T-helper 2 cell (primary cell): ENCODE data around the gene NRARP.
"Not testable (repeated sequence)": the region's sequence is repeated elsewhere in the genome, so short reads cannot be mapped to it uniquely, and the experiment has no call there.

ENCODE experiments used
- DNase-seq, 5 experiments: peaks; one replicate each; pipeline versions ENCODE4 v3.0.0 to v3.0.0-alpha.2; 2012 to 2022

Gene NRARP

GRCh38 chr9:137275588-137276472 lies 26.2 kb downstream of the NRARP start:
- no peak for DNase-seq

GRCh38 chr9:137275203-137275587 lies 26.9 kb downstream of the NRARP start:
- DNase-seq: no peak

- no peak for DNase-seq
Measured at GRCh38 chr9:137273611-137274320, 28.3 kb downstream of the NRARP start.

- no peak for DNase-seq
Measured at GRCh38 chr9:137273095-137273490, 29.0 kb downstream of the NRARP start.

DNA sequence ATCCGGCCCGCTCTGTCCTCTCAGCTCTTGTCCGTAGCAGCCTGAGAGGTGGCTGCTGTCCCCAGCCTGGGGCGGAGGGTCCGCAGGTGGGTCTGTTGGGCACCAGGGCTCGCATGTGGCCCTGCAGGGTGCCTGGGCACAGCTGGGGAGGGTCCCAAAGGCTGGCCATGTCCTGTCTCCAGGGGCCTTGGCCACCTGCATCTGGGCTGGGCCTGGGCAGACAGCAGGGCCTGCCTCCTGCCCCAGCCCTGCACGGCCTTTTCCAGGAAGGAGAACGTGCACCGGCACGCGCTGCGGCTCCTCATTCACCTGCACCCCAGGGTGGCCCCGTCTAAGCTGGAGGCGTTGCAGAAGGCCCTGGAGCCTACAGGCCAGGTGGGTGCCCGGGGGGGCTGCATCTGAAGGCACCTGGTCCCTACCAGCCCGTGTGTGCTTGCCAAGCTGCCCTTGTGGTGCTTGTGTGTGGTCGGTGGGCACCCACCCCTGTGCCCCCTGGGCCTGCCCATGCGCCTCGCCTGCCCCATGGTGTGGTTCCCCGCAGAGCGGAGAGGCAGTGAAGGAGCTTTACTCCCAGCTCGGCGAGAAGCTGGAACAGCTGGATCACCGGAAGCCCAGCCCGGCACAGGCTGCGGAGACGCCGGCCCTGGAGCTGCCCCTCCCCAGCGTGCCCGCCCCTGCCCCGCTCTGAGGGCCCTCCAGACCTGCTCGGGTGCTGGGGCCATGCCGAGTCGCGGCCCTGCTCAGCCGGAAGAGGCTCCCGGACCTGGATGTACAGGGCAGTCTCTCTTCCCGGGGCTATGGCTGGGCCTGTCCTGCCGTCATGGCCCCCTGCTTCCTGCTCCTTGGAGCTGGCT lies 29.6 kb downstream of the NRARP start:
- DNase-seq: no peak

DNA sequence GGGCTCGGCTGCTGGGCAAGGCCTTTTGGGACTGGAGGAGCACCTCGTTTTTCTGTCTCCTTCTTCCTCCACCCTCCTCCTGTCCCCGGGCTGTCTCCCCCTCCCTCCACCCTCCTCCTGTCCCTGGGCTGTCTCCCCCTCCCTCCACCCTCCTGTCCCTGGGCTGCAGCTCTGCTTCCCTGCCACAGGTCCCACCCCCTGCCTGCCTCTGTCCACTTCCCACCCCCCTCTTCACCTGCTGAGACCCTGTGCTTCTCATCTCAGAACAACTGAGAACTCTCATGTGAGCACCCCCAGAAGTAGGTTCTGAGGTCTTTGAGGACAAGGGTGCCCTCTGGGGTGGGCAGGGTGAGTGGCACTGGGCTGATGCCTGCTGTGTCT lies 30.4 kb downstream of the NRARP start:
- no peak for DNase-seq

DNA sequence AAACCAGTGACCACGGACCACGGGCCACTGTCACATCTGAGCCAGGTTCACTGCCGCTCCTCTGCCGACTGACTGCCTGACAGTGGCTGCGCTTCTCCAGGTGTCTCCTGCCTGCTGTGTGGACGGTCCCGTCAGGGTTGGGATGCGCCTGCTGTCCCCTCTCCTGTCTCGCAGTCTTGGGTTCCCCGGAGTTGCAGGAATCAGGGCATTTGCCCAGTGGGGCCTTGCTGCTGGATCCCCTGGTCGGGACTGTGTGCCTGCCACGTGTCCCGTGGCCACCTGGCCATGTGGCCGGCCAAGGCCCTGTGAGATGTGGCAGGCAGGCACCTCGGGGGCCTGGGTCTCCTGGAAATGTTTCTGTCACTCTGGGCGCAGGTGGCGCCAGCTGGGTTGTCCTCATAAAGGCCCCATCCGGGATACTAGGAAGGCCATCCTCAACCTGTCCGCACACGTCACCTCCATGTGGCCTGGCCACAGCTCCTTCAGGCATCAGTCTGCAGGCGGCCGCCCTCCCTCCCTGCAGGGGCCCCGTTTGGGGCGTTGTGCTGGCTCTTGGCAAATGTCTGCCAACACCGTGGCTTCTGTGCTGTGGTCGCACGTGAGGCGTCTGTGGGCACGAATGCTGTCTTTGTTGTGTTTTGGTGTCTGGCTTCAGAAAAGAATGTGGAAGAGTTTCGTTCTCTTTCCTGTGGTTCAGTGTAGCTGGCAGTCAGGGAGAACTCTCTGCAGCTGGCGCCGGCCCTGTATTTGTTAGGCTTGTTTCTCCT lies 31.0 kb downstream of the NRARP start:
- peak in 2 of 5 experiments; percentile 23 to 67 for DNase-seq

DNA sequence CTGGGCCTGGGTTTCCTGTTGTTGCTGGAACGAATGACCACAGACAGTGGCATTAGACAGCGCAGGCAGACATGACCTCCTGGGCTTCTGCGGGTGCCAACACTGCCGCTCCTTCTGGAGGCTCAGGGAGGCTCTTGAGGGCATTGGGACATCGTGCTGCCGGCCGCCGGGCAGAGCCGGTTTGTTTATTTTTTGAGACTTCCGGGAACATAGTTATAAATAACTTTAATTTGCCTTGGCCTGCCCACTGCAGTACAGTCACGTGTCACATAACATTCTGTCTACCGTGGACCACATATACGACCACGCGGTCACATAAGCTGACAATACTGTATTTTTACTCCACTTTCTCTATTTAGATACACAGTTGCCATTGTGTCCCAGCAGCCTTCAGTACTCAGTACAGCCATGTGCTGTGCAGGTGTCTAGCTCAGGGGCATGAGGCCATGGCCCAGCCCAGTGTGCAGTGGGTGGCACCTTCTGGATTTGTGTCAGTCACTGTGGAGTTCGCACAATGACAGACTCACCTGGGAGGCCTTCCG lies 32.8 kb downstream of the NRARP start:
- no peak for DNase-seq

GRCh38 chr9:137268538-137269201 lies 33.4 kb downstream of the NRARP start:
- DNase-seq: no peak

- DNase-seq: no peak
Measured at GRCh38 chr9:137267933-137268355, 34.1 kb downstream of the NRARP start.

DNA sequence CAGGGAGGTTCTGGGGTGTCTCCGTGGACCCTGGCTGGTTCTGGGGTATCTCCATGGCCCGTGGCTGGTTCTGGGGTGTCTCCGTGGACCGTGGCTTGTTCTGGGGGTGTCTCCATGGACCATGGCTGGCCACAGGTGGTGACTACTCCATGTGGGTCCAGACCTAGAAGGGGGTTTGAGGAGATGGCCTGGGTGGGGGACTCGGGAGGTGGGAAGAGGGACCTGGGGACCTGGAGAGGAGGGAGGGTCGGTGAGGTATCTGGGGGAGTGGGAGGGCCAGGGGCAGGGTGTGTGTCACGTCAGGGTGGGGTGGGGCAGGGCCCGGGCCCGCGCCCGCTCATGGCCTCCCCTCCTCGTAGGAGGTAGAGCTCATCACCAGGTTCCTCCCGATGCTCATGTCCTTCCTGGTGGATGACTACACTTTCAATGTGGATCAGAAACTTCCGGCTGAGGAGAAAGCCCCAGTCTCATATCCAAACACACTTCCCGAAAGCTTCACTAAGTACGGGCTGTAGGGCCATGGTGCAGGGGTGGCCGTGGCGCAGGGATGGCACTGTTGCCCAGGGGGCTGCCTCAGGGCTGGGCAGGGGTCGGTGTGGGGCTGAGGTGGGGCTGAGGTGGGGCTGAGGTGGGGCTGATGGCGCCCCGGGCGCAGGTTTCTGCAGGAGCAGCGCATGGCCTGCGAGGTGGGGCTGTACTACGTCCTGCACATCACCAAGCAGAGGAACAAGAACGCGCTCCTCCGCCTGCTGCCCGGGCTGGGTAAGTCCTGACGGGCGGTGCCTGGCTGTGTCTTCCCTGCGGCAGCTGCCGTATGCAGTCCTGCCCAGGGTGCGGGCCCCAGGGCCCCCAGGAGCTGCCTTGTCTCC lies 35.3 kb downstream of the NRARP start:
- DNase-seq: no peak

DNA sequence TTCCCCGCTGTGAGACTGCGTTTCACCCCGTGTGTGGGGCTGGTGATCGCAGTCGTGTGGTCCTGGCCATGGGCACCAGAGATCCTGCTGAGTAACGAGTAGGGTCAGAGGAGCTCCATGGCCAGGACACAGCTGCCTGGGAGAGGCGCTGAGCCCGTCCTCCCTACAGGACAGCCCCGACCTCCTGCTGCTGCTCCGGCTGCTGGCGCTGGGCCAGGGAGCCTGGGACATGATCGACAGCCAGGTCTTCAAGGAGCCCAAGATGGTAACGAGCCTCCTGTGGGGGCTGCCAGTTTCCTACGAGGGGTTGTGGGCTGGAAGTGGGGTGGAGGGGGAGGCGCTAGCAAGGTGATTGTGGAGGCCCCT lies 35.9 kb downstream of the NRARP start:
- no peak for DNase-seq

- DNase-seq: no peak
Measured at GRCh38 chr9:137265496-137266161, 36.4 kb downstream of the NRARP start.

GRCh38 chr9:137264067-137264466 lies 38.0 kb downstream of the NRARP start:
- DNase-seq: no peak

GRCh38 chr9:137263506-137263905 lies 38.6 kb downstream of the NRARP start:
- DNase-seq: no peak

DNA sequence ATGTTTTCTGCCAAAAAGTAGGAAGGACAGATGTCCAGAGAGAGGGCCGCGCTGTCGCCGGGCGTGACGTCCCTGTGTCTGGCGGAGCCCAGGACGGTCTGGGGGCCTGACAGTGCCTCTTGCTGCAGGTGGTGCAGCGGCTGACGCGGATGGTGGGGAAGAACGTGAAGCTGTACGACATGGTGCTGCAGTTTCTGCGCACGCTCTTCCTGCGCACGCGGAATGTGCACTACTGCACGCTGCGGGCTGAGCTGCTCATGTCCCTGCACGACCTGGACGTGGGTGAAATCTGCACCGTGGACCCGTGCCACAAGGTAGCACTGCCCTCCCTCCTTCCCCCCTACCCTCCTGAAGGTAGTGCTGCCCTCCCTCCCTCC lies 39.2 kb downstream of the NRARP start:
- no peak for DNase-seq

DNA sequence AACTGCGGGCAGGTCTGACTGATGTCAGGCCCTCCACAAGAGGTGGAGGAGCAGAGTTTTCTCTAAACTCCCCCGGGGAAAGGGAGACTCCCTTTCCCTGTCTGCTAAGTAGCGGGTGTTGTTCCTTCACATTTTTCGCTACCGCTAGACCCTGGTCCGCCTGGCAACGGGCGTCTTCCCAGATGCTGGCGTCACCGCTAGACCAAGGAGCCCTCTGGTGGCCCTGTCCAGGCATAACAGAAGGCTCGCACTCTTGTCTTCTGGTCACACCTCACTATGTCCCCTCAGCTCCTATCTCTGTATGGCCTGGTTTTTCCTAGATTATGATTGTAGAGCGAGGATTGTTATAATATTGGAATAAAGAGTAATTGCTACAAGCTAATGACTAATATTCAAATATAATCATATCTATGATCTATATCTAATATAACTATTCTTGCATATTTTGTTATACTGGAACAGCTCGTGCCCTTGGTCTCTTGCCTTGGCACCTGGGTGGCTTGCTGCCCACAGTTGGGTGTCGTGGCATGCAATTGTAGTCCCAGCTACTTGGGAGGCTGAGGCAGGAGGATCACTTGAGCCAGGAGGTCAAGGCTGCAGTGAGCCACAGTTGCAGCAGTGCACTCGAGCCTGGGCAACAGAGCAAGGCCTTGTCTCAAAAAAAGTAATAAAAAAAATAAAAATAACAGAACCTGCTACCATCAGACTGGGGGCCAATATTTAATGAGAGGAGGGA lies 39.7 kb downstream of the NRARP start:
- not testable (repeated sequence) for DNase-seq

DNA sequence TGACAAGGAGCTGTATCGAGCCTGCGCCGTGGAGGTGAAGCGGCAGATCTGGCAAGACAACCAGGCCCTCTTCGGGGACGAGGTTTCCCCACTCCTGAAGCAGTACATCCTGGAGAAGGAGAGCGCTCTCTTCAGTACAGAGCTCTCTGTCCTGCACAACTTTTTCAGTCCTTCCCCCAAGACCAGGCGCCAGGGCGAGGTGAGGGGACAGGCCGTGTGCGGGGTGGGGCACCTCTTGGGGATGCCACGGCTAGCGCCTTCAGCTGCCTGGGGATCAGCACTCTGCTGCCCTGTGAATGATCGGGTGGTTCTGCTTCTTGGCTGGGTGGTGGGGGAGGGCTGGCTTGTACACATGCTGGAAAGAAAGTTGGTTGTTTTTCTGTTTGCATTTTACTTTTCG lies 45.2 kb downstream of the NRARP start:
- no peak for DNase-seq

DNA sequence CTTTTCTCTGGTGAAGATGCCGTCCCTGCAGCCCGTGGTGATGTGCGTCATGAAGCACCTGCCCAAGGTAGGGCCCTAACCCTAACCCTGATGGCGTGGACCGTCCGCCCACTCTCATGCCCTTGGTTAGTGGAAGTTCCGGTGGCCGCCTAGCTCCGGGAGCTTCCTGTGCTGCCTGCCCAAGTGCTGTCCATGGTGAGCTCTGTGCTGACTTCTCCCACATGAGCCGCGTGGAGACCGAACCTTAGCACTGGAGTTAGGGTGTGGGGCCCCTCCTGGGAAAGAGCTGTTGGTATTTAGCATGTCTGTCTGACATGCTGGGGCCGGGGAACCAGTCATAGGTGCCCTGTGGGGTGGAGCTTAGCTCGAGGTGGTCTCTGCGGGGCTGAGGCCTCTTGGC lies 45.7 kb downstream of the NRARP start:
- no peak for DNase-seq
